Naive B cell (primary cell): Measurements from ENCODE around the gene HAUS3. TPM values are rescaled to one million over a fixed set of nuclear protein-coding genes. Genes with fewer than 3 reads are reported as not detected.
A peak's percentile ranks its signal among the peaks of the same experiment; 100 is the strongest.

Source experiments
- ATAC-seq, 2 donors: fragments of 150-1000 bp; cut with Tn5 transposase; 2 replicates each; pipeline ENCODE4 v1.10.0; 2021; ENCODE audit warnings: low read depth in 2 of 2, mild to moderate bottlenecking in 2 of 2, moderate library complexity in 2 of 2
- DNase-seq: peaks from one replicate; pipeline ENCODE4 v3.0.0; 2022
- H3K27ac Mint-ChIP-seq, 6 donors: one replicate each; pipeline ENCODE4 v1.8.0; 2020 to 2022; ENCODE audit warnings: mild to moderate bottlenecking in 6 of 6, mixed read lengths in 6 of 6, moderate library complexity in 5 of 6, inconsistent platforms in 2 of 6
- H3K27me3 Mint-ChIP-seq, 3 donors: one replicate each; pipeline ENCODE4 v1.8.0; 2021 to 2022; ENCODE audit warnings: mixed read lengths in 3 of 3, mild to moderate bottlenecking in 1 of 3
- H3K36me3 Mint-ChIP-seq, 2 donors: one replicate each; pipeline ENCODE4 v1.8.0; 2020 to 2022; ENCODE audit warnings: mixed read lengths in 2 of 2, inconsistent platforms in 1 of 2, mild to moderate bottlenecking in 1 of 2
- H3K4me1 Mint-ChIP-seq, 3 donors: one replicate each; pipeline ENCODE4 v1.8.0; 2020 to 2022; ENCODE audit warnings: mixed read lengths in 3 of 3, inconsistent platforms in 1 of 3, mild to moderate bottlenecking in 1 of 3, moderate library complexity in 1 of 3
- H3K4me3 Mint-ChIP-seq, 8 donors: one replicate each; pipeline ENCODE4 v1.8.0; 2020 to 2022; ENCODE audit warnings: mild to moderate bottlenecking in 8 of 8, mixed read lengths in 8 of 8, moderate library complexity in 8 of 8, inconsistent platforms in 2 of 8
- H3K9me3 Mint-ChIP-seq, 7 donors: one replicate each; pipeline ENCODE4 v1.8.0; 2020 to 2022; ENCODE audit warnings: mixed read lengths in 7 of 7, mild to moderate bottlenecking in 5 of 7, inconsistent platforms in 2 of 7, moderate library complexity in 1 of 7
- polyA plus RNA-seq, 6 donors: library from polyadenylated mRNA; unstranded; fragments of 300-500 nt; fragmentation: Illumina TruSeq; gene quantifications; one replicate each; pipeline ENCODE4 v1.2.3, GENCODE V29; 2021; ENCODE audit warnings: low read depth in 6 of 6

Gene HAUS3
- polyA plus RNA-seq, 6 donors from 2014 or later, result 13.3 to 29.1 (median 19.3) TPM

DNA sequence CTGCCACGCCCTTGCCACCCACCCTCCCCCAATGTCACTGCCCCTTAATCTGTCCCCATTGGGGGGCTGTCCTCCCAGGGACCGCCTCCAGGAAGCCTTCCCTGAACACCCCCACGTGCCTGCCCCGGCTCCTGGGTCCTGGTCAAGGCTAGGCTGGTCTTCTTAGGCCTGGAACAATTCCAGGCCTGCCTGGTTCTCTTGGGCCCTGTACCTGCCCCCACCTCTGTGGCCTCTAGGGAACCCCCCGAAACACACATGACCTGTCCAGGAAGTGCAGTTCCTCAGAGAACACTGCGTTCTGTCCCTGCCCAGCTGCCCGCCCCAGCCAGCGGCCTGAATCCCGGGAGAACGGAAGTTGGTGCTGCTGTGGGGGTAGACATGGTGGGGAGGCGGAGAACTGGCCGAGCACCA, 14.9 kb upstream of the HAUS3 start:
- no peak for DNase-seq
- Mint-ChIP-seq H3K9me3 (no peaks in the 10 kb centered on the region), H3K27me3 (no peaks in the 10 kb centered on the region), H3K27ac (peak overlapping the region in 1 of 6 donors; percentile 48), H3K36me3 (no peaks in the 10 kb centered on the region), H3K4me3 (no peak overlapping the region), H3K4me1 (peaks cover 13 to 24% (median 22%) of the 10 kb centered on the region in 3 donors)
- ATAC-seq, result no peak

DNA sequence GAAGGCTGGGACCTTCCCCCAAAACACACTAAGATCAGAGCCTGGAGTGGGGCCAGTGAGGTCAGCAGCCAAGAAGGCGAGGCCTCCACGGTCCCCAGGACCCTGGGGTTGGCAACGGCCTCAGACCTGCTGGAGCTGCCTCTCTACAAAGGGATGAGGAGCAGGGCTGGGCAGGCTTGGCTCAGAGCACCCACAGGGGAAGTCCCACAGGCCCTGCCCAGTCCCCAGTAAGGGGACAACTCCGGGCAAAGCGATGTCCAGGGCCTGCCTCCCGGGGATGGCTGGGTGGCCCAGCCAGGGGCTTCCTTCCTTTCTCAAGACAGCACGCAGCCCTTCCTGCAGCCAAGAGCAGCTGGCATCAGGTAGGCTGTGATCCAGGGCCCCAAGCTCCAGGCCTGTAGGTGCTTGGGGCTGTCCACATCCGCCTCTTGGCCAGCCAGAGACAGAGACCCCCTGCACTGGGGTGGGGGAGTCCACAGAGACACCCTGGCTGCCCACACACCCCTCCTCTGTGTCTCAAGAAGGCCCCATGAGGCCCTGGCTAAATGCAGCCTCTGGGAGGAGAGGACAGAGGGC, 14.3 kb upstream of the HAUS3 start:
- Mint-ChIP-seq H3K4me3 (no peak overlapping the region), H3K27ac (no peak overlapping the region), H3K27me3 (no peaks in the 10 kb centered on the region), H3K36me3 (no peaks in the 10 kb centered on the region), H3K9me3 (no peaks in the 10 kb centered on the region), H3K4me1 (peaks cover 13 to 24% (median 22%) of the 10 kb centered on the region in 3 donors)
- ATAC-seq, result no peak
- DNase-seq, result no peak

DNA sequence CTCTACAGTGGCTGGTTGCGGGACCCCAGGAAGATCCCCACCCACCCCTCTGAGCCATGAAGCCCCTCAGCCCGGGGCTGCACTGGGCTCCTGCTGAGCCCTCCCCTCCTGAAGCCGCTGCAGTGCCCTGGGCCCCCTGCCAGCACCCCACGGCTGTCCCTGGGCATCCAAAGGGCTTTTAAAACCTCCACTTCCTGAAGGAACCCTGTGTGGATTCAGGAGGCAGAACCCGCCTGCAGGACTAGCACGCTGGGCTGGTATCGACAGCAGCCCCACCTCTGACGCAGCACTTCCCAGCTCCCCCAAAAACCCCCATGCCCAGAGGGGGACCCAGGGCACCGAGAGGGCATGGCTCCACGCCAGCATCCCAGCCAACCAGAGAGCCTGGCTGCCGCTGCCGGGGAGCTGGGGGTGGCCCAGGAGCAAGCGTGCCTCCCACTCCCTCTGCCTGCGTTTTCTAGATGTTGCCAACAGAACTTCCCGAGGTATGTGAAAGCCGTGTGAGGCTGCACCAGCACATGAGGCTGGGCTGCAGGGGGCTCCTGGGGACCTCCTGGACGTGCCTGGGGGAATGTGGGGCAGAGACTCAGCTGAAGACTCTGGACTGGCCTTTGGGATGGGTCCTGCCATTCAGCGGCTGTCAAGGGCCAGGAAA, 13.7 kb upstream of the HAUS3 start:
- Mint-ChIP-seq H3K27me3 (no peaks in the 10 kb centered on the region), H3K9me3 (no peaks in the 10 kb centered on the region), H3K27ac (peak overlapping the region in 1 of 6 donors; percentile 86), H3K4me3 (no peak overlapping the region), H3K36me3 (no peaks in the 10 kb centered on the region), H3K4me1 (peaks cover 13 to 24% (median 22%) of the 10 kb centered on the region in 3 donors)
- no peak for DNase-seq
- no peak for ATAC-seq

DNA sequence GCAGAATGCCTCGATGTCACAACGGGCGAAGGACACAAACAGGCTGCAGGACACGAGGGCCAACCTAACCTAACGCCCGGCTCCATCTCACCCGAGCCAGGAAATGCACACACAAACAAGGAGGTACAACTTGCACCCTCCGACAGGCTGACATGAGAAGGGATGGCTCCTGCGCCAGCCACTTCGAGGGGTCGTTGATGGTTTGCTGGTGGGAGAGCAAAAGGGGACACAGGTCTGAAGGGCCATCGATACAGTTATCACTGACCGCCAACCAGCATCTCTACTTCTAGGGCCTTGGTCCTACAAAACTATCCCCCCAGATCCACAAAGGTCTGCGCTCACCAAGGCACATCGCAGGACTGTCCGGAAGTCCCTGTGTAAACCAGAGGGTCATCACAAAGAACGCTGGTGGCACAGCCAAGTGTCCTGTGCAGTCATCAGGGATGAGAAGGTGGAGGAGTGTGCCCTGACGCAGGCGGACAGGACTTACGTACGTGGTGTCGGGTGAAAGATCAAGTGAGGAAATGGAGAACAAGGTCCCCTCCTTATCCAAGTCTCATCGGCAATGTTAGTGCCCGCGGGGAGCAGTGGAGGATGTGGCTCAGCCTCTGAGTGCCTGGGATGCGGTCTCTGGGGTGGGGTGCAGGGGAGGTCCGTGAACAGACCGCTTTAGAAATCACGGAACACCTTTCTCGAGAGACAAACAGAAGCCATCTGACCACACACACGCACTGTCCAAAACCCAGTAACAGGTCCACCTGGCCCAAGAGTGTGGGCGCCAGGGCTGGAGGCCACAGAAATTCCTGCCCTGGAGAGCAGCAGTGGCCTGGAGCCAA, 13.0 kb upstream of the HAUS3 start:
- ATAC-seq, result no peak
- DNase-seq, result no peak
- H3K36me3 Mint-ChIP-seq, result no peaks in the 10 kb centered on the region
- H3K27me3 Mint-ChIP-seq, result no peaks in the 10 kb centered on the region
- H3K4me3 Mint-ChIP-seq, result no peak overlapping the region
- H3K9me3 Mint-ChIP-seq, result no peaks in the 10 kb centered on the region
- peak overlapping the region in 2 of 6 donors; percentile 70 to 86 for H3K27ac Mint-ChIP-seq
- H3K4me1 Mint-ChIP-seq, result peaks cover 13 to 24% (median 19%) of the 10 kb centered on the region in 3 donors

DNA sequence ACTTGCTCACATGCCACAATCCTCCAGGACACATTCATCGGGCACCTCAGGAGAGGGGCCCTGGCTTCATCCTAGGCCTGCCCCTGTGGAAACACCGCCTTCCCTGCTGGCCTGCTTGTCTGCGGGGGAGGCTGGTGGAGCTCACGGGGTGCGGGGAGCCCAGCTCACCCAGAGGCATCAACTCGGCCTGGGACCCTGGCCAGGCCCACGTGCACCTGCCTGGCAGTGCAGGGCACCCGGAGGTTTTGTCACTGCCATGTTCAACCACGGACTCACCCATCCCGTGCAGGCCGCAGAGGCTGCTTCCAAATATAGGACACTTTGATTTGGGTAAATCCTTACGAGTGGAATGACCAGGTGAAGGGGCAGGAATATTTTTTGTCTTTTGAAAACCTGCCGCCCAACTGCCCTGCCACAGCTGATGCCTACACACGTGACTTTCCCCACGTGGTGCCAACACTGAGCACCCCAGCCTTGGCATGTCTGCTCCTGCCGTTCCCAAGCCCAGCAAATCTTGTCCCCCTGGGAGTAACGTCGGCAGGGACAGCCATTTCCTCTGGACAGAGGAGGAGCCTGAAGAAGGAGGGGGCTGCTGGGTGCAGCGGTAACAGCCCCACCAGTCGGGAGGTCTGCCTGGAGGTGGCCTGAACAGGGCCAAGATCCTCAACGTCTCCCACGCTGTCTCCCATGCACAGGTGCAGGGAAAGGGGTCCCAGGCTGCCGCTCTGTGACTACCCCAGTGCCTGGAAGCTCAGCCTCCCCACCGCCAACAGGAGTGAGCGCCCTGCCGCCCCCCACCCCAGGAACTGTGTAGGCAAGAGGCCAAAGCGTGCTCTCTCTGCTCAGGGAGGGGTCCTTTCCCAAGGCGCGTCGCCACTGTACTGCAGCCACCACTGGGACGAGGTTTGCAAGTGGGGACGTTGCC, 11.5 kb upstream of the HAUS3 start:
- H3K36me3 Mint-ChIP-seq, result no peaks in the 10 kb centered on the region
- H3K27me3 Mint-ChIP-seq, result no peaks in the 10 kb centered on the region
- no peak for ATAC-seq
- H3K4me3 Mint-ChIP-seq, result no peak overlapping the region
- H3K4me1 Mint-ChIP-seq, result peaks cover 13 to 24% (median 16%) of the 10 kb centered on the region in 3 donors
- no peaks in the 10 kb centered on the region for H3K9me3 Mint-ChIP-seq
- DNase-seq, result no peak
- H3K27ac Mint-ChIP-seq, result peak overlapping the region in 1 of 6 donors; percentile 49

DNA sequence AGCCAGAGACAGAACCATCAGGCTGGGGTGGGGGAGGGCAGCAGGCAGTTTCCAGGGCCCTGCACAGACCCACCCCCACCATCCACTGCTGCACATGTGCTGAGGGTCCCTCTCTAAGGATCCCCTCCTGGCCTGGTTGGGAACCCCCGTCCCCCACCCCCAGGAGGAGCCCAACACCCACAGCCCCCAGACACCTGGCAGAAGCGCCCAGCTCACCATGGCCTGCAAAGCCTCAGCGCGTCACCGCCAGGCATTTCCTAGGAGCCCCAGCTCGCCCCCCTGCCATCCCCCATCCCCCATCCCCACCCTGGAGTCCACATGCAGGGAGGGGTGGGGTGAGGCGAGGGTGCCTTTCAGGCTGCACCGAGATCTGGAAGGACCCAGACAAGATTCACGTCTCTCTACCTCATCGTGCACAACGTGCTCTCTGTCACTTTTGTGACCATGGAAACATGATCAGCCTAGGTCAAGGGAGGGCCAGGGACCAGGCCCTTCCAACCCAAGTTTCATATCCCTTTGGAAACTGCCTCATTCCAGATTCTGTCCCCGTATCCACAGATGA, 10.7 kb upstream of the HAUS3 start:
- Mint-ChIP-seq H3K9me3 (no peaks in the 10 kb centered on the region), H3K27ac (no peak overlapping the region), H3K27me3 (no peaks in the 10 kb centered on the region), H3K36me3 (no peaks in the 10 kb centered on the region), H3K4me1 (peaks cover 12 to 20% (median 13%) of the 10 kb centered on the region in 3 donors), H3K4me3 (no peak overlapping the region)
- ATAC-seq, result no peak
- DNase-seq, result no peak

DNA sequence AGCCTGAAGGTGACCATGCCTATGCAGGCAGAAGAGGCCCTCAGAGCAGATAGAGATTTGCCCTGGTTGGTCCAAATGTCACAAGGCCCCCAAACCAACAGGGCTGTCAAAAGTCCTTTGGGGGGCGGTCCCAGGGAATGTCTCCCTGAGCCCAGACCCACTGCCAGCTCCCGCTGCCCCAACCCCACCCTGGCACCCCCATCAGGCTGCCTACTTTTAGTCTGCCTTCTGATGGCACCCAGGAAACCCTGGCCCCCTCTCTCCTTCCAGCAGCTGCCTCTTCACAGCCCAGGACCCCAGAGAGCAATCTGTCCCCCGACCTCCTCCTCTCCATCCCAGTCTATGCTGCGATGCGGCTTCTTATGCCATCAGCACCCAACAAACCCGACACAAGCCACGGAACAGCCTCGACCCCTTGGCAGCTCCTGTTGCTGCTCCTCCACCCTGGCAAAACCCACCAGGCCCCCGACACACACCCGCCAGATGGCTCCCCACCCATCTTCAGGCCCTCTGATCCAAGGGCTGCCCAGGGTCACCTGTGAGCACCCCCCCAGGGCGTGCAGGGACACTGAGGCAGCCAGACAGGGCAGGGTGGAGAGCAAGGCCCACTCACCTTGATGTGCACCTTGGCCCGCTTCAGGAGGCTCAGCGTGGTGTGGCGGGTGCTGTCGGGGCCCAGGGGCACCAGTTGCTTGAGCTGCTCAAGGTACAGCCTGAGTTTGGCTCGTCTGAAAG, 10.0 kb upstream of the HAUS3 start:
- Mint-ChIP-seq H3K9me3 (no peaks in the 10 kb centered on the region), H3K36me3 (no peaks in the 10 kb centered on the region), H3K27ac (no peak overlapping the region), H3K27me3 (no peaks in the 10 kb centered on the region), H3K4me3 (peak overlapping the region in 2 of 8 donors; percentile 15 to 21), H3K4me1 (peaks cover 10 to 14% (median 11%) of the 10 kb centered on the region in 3 donors)
- ATAC-seq, result no peak
- no peak for DNase-seq

DNA sequence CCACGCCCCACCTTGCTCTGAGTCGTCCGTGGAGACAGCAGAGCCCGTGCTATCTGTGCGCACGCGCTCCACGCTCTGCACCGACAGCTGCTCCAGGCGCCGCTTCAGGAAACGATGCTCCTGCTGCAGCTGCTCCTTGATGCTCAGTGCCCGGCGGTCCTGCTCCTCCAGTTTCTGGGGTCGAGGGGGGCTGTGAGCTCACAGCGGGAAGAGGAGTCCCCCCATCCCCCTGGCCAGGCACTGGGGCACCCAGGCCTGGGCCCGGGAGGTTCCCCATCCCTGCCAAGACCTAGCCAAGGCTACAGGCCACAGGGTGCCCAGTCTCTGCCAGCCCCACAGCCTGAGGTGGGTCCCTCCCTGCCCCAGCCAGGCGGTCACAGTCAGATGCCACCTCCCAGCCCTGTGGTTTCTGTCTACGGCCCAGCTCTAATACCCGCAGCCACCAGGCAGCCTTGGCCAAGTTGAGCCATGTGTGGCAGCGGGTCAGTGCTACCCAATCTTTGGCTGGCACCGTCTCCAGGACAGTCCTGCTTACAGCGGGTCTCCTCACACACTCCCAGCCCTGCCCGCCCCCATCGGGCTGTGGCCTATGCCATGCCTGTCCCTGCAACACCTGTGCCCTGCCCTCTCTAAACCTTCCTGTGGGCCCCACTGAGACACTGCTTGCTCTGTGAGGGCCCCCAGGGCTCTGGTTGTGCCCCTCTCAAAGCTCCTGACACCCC, 9.3 kb upstream of the HAUS3 start:
- ATAC-seq, result no peak
- no peaks in the 10 kb centered on the region for H3K36me3 Mint-ChIP-seq
- peaks cover 7 to 11% (median 7%) of the 10 kb centered on the region in 3 donors for H3K4me1 Mint-ChIP-seq

DNA sequence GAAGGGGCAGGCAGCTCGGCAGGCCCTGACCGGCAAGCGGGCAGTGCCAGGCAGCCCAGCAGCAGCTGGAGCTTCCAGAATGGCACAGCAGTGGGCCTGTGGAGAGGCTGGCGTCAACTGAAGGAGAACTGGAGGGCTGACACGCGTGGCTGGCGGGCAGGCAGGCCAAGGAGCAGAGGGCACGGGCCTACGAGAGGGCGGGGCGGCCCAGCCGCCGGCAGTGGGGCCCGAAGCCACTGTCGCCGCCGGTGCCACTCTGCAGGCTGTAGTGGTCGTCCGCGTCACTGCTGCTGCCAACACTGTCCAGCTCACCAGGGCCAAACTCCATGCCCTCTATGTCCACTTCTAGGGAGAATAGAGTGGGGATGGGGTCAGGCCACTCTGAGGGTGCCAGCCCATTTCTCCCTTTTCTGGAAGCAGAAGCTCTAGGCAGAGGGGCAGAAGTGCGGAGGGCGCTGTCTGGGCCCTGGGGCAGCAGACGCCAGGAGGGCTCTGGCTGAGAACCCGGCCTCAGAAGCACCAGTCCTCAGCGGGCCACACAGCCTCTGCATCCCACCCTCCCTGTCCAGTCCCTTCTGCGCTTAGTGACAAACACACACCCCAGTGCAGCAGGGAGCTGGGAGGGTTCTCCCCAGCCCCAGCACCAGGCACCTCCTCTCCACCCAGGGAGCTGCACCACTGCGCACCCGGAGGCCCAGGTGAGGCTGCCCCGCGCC, 8.6 kb upstream of the HAUS3 start:
- no peaks in the 10 kb centered on the region for H3K36me3 Mint-ChIP-seq
- ATAC-seq, result no peak
- no peak for DNase-seq
- peak overlapping the region in 1 of 6 donors; percentile 66 for H3K27ac Mint-ChIP-seq
- peaks cover 7 to 12% (median 7%) of the 10 kb centered on the region in 3 donors for H3K4me1 Mint-ChIP-seq
- no peak overlapping the region for H3K4me3 Mint-ChIP-seq
- no peaks in the 10 kb centered on the region for H3K9me3 Mint-ChIP-seq
- no peaks in the 10 kb centered on the region for H3K27me3 Mint-ChIP-seq

More for the DNA sequence above, 9.3 kb upstream of the HAUS3 start:
- H3K4me3 Mint-ChIP-seq, result peak overlapping the region in 1 of 8 donors; percentile 21
- H3K27ac Mint-ChIP-seq, result peak overlapping the region in 1 of 6 donors; percentile 66
- H3K9me3 Mint-ChIP-seq, result no peaks in the 10 kb centered on the region
- no peak for DNase-seq
- H3K27me3 Mint-ChIP-seq, result no peaks in the 10 kb centered on the region

DNA sequence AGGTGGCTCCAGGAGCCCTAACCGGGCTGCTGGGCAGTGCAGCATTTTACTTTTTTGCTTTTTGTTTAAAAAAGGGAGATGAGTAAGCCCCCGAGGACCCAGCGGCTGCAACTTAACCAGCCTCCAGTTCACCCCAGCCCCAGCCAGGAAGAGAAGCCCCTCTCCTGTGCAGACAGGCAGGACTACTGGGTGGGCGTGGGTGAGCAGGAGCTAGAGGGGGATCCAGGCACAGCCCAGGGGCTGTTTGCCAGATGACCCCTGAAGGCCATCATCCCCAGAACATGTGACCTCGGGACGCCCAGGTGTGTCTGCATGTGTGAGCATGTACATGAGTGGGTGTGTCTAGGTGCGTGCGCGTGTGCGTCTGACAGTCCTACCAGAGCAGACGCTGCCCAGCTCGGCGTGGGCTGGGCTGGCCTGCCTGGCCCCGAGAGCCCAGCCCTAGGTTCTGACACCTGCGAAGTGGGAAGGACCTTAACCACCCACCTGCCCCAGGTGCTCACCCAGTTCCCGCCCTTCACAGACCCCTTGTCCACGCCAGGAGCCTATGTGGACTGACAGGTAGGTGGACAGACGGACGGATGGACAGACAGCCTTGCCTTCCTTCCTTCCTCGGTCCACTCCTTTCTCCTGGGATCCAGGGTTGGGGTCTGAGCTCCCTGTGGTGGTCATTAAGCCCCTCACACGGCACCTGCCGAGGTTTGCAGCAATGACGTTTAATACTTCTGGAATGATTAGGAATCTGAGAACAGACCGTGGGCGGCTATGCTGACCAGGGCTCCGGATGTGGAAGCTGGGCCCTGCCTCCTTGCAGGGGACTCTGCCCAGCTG, 7.8 kb upstream of the HAUS3 start:
- DNase-seq (no peak), ATAC-seq (no peak)
- Mint-ChIP-seq H3K9me3 (no peaks in the 10 kb centered on the region), H3K4me1 (peaks cover 2 to 17% (median 9%) of the 10 kb centered on the region in 3 donors), H3K27me3 (no peaks in the 10 kb centered on the region), H3K36me3 (no peaks in the 10 kb centered on the region), H3K4me3 (peak overlapping the region in 1 of 8 donors; percentile 12), H3K27ac (no peak overlapping the region)

DNA sequence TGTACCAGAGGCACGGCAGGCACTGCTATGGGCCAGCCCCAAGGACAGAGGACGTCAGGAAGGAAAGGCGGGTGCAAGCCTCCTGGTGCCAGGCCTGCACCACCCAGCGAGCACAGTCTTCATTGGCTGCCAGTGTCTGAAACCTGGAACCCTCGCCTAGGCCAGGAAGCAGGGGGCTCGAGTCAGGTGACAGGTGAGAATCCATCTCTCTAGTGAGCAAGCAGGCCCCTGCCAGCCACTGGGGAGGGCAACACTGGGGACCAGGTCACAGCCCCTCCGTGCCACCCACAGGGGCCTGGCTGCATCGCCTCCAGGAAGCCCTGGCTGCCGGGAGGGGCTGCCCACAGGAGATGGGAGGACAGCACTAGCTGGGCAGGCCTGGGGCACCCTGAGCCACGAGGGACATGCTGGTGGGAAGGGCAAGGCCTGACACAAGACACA, 6.9 kb upstream of the HAUS3 start:
- no peak overlapping the region for H3K4me3 Mint-ChIP-seq
- no peaks in the 10 kb centered on the region for H3K27me3 Mint-ChIP-seq
- DNase-seq, result no peak
- ATAC-seq, result no peak
- H3K4me1 Mint-ChIP-seq, result peaks cover 5 to 16% (median 10%) of the 10 kb centered on the region in 3 donors
- no peak overlapping the region for H3K27ac Mint-ChIP-seq
- H3K36me3 Mint-ChIP-seq, result no peaks in the 10 kb centered on the region
- H3K9me3 Mint-ChIP-seq, result no peaks in the 10 kb centered on the region
